ENCODE results near the gene P2RY14. TPM values are rescaled to one million over a fixed set of nuclear protein-coding genes. Genes with fewer than 3 reads are reported as not detected.

P2RY14 gene
- total and polyA plus RNA-seq, 10 of the 15 experiments (the other 5 are each of a cell fraction or from before 2014, with no cell fraction given), result 0.06 to 0.37 (median 0.28) TPM; not detected in 7

DNA sequence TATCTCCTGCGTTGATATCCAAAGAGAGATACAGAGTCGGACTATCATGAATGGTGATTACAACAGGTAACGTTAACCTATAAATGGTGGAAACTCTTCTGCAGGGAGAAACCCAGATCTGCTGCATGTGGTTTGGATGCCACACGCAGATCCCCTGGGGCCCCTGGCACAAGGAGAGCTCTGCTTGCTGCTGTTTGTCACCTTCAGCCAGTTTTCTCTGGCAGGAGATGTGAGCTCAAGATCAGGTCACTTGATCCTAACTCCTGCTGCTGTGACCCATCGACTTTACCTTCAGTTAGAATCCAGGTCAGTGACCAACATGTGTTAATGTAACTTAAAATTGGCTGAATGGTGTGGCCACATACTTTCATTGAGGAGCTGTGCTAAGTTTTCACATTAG is 51.5 kb downstream of the P2RY14 start (continued):
- TF ChIP-seq TCF3 (IDR thresholded peaks at IDR 0.05; ENCODE audit: borderline replicate concordance, insufficient read depth, low read depth, low read length) (no peak), NR2C2 (IDR thresholded peaks at IDR 0.05; ENCODE audit: borderline replicate concordance, control insufficient read depth, insufficient read length, low read depth) (no peak), POLR2AphosphoS5 (IDR thresholded peaks at IDR 0.05; ENCODE audit: low read length) (no peak), SRF (IDR thresholded peaks at IDR 0.05; ENCODE audit: low read depth in 2 of 2, low read length in 2 of 2) (no peak), NR2C1 (IDR thresholded peaks at IDR 0.05) (no peak), RFX5 (IDR thresholded peaks at IDR 0.05; ENCODE audit: low read depth, low read length) (no peak), KDM1A (IDR thresholded peaks at IDR 0.05; ENCODE audit: borderline replicate concordance) (no peak), SIN3A (IDR thresholded peaks at IDR 0.05; ENCODE audit: low read depth, low read length) (no peak), EP300 (IDR thresholded peaks at IDR 0.05; ENCODE audit: borderline replicate concordance in 1 of 2, control insufficient read depth in 1 of 2, low read depth in 2 of 2, low read length in 2 of 2) (no peak)
- TF ChIP-seq, protein P1, sequence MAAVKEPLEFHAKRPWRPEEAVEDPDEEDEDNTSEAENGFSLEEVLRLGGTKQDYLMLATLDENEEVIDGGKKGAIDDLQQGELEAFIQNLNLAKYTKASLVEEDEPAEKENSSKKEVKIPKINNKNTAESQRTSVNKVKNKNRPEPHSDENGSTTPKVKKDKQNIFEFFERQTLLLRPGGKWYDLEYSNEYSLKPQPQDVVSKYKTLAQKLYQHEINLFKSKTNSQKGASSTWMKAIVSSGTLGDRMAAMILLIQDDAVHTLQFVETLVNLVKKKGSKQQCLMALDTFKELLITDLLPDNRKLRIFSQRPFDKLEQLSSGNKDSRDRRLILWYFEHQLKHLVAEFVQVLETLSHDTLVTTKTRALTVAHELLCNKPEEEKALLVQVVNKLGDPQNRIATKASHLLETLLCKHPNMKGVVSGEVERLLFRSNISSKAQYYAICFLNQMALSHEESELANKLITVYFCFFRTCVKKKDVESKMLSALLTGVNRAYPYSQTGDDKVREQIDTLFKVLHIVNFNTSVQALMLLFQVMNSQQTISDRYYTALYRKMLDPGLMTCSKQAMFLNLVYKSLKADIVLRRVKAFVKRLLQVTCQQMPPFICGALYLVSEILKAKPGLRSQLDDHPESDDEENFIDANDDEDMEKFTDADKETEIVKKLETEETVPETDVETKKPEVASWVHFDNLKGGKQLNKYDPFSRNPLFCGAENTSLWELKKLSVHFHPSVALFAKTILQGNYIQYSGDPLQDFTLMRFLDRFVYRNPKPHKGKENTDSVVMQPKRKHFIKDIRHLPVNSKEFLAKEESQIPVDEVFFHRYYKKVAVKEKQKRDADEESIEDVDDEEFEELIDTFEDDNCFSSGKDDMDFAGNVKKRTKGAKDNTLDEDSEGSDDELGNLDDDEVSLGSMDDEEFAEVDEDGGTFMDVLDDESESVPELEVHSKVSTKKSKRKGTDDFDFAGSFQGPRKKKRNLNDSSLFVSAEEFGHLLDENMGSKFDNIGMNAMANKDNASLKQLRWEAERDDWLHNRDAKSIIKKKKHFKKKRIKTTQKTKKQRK (IDR thresholded peaks at IDR 0.05; ENCODE audit: low read depth, low read length), result no peak
- TF ChIP-seq, protein P2, sequence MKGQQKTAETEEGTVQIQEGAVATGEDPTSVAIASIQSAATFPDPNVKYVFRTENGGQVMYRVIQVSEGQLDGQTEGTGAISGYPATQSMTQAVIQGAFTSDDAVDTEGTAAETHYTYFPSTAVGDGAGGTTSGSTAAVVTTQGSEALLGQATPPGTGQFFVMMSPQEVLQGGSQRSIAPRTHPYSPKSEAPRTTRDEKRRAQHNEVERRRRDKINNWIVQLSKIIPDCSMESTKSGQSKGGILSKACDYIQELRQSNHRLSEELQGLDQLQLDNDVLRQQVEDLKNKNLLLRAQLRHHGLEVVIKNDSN (IDR thresholded peaks at IDR 0.05; ENCODE audit: borderline replicate concordance, extremely low read length, insufficient read depth, low read depth, low read length), result no peak
- TF ChIP-seq, protein P3, sequence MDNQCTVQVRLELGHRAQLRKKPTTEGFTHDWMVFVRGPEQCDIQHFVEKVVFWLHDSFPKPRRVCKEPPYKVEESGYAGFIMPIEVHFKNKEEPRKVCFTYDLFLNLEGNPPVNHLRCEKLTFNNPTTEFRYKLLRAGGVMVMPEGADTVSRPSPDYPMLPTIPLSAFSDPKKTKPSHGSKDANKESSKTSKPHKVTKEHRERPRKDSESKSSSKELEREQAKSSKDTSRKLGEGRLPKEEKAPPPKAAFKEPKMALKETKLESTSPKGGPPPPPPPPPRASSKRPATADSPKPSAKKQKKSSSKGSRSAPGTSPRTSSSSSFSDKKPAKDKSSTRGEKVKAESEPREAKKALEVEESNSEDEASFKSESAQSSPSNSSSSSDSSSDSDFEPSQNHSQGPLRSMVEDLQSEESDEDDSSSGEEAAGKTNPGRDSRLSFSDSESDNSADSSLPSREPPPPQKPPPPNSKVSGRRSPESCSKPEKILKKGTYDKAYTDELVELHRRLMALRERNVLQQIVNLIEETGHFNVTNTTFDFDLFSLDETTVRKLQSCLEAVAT (IDR thresholded peaks at IDR 0.05), result no peak

Data from GM12878 (cell line).